Upper lobe of right lung (tissue), 1 donor: ENCODE data around the gene RFTN1. TPM values are rescaled to one million over a fixed set of nuclear protein-coding genes. Genes with fewer than 3 reads are reported as not detected.

Experiments
- ATAC-seq: fragments of 200-7000 bp; cut with Tn5 transposase; one replicate; pipeline ENCODE4 v1.9.1; 2020; ENCODE audit warnings: mild to moderate bottlenecking, moderate library complexity
- DNase-seq: peaks from one replicate; pipeline ENCODE4 v3.0.0-alpha.2; 2020
- H3K27ac ChIP-seq: fragments of 200-600 bp; one replicate; pipeline ENCODE4 v1.8.0; 2022
- H3K27me3 ChIP-seq: fragments of 200-600 bp; one replicate; pipeline ENCODE4 v1.8.0; 2022; ENCODE audit warnings: mild to moderate bottlenecking
- H3K36me3 ChIP-seq: fragments of 200-600 bp; one replicate; pipeline ENCODE4 v1.8.0; 2022
- H3K4me1 ChIP-seq: fragments of 200-600 bp; one replicate; pipeline ENCODE4 v1.8.0; 2022
- H3K4me3 ChIP-seq: fragments of 200-600 bp; one replicate; pipeline ENCODE4 v1.8.0; 2022; ENCODE audit warnings: mild to moderate bottlenecking
- H3K9me3 ChIP-seq: fragments of 200-600 bp; one replicate; pipeline ENCODE4 v1.8.0; 2022
- CTCF ChIP-seq: fragments of 200-600 bp; IDR thresholded peaks from one replicate; pipeline ENCODE4 v1.8.0; 2022; ENCODE audit warnings: antibody characterized with exemption
- intact Hi-C: fragments of 100-400 bp; cut with DNase I; formaldehyde crosslinking; loops from one replicate; pipeline ENCODE4 v1.11.0; 2022
- total RNA-seq: library from RNA; stranded (reverse); fragmentation: NEBNext Ultra II Directional; extraction: Animal tissue kit (Norgen Biotek cat#: 25700); gene quantifications from one replicate; pipeline ENCODE4 v1.2.1, GENCODE V29; 2021
- donor health status: DM: no; HTN: yes; CAD: no; lungs with severe emphysema.

The RFTN1 gene
- total RNA-seq, 1 donor from 2014 or later = 69.4 TPM

GRCh38 chr3:16486201-16486600, 27.3 kb downstream of the RFTN1 start:
- no peak overlapping the region for H3K27ac ChIP-seq
- DNase-seq (no peak), ATAC-seq (no peak)
- TF ChIP-seq CTCF = no peak
- H3K9me3 ChIP-seq = no peaks in the 10 kb centered on the region
- intact Hi-C loops = no loop called here
- H3K27me3 ChIP-seq = no peaks in the 10 kb centered on the region
- peaks cover 6% of the 10 kb centered on the region for H3K36me3 ChIP-seq
- no peak overlapping the region for H3K4me3 ChIP-seq
- H3K4me1 ChIP-seq = peaks cover 48% of the 10 kb centered on the region

GRCh38 chr3:16485395-16485992, 28.0 kb downstream of the RFTN1 start:
- Histone ChIP-seq H3K27me3 (no peaks in the 10 kb centered on the region), H3K36me3 (no peaks in the 10 kb centered on the region), H3K4me1 (peaks cover 53% of the 10 kb centered on the region), H3K9me3 (no peaks in the 10 kb centered on the region), H3K4me3 (no peak overlapping the region), H3K27ac (no peak overlapping the region)
- intact Hi-C loops = no loop called here
- TF ChIP-seq CTCF = no peak
- ATAC-seq = no peak
- no peak for DNase-seq

- ATAC-seq (no peak), DNase-seq (no peak)
- no peak for TF ChIP-seq CTCF
- Histone ChIP-seq H3K4me3 (no peak overlapping the region), H3K9me3 (no peaks in the 10 kb centered on the region), H3K27ac (no peak overlapping the region), H3K36me3 (no peaks in the 10 kb centered on the region), H3K27me3 (no peaks in the 10 kb centered on the region), H3K4me1 (peaks cover 53% of the 10 kb centered on the region)
- intact Hi-C loops = no loop called here
Measured at GRCh38 chr3:16484984-16485383, 28.5 kb downstream of the RFTN1 start.

- TF ChIP-seq CTCF = no peak
- intact Hi-C loops = no loop called here
- no peaks in the 10 kb centered on the region for H3K36me3 ChIP-seq
- no peak overlapping the region for H3K4me3 ChIP-seq
- H3K9me3 ChIP-seq = no peaks in the 10 kb centered on the region
- H3K4me1 ChIP-seq = peaks cover 54% of the 10 kb centered on the region
- H3K27ac ChIP-seq = peak overlapping the region; percentile 64
- H3K27me3 ChIP-seq = no peaks in the 10 kb centered on the region
- ATAC-seq = no peak
- no peak for DNase-seq
Measured at GRCh38 chr3:16484216-16484615, 29.3 kb downstream of the RFTN1 start.

- Histone ChIP-seq H3K4me3 (no peak overlapping the region), H3K27ac (peak overlapping the region; percentile 33), H3K36me3 (no peaks in the 10 kb centered on the region), H3K27me3 (no peaks in the 10 kb centered on the region), H3K4me1 (peaks cover 54% of the 10 kb centered on the region), H3K9me3 (no peaks in the 10 kb centered on the region)
- ATAC-seq (peak; percentile 87), DNase-seq (peak; percentile 67)
- intact Hi-C loops = no loop called here
- TF ChIP-seq CTCF = no peak
Measured at GRCh38 chr3:16482770-16483531, 30.5 kb downstream of the RFTN1 start.
